ENCODE results near the gene DUSP10. TPM values are rescaled to one million over a fixed set of nuclear protein-coding genes. Genes with fewer than 3 reads are reported as not detected.

DUSP10 gene
- total RNA-seq (2022; extraction: Qiagen RNA extraction), result 2.6 to 3.7 TPM (median 3.3 TPM) in 5 replicates

GRCh38 chr1:221741703-221742554, at the start of gene DUSP10:
Gene DUSP10, minus strand, starts transcription at chr1:221742089. Its CDS starts 2,345 bp downstream, at chr1:221739744.

